K562 (cell line): ENCODE measurements around the gene SNCG. TPM values are rescaled to one million over a fixed set of nuclear protein-coding genes. Genes with fewer than 3 reads are reported as not detected.

Experiments used
- CBX3 ChIP-seq, 2 experiments: IDR thresholded peaks; 1 replicate in 1 of 2; 2 replicates in 1 of 2; pipeline ENCODE4 v1.6.1; 2012; ENCODE audit warnings: inconsistent platforms in 2 of 2, low read length in 2 of 2, borderline replicate concordance in 1 of 2, control low read depth in 1 of 2
- EGR1 ChIP-seq: fragments of 450-650 bp; conservative IDR thresholded peaks from 2 replicates; pipeline ENCODE4 v1.6.1; 2017; ENCODE audit warnings: mild to moderate bottlenecking
- HEY1 ChIP-seq: fragments of 250-450 bp; sonication (Bioruptor Pico); IDR thresholded peaks from 2 replicates; pipeline ENCODE4 v1.5.0; 2020; ENCODE audit warnings: mild to moderate bottlenecking, moderate library complexity, borderline replicate concordance
- MAFK ChIP-seq: IDR thresholded peaks from 2 replicates; pipeline ENCODE4 v1.6.1; 2011; ENCODE audit warnings: low read length, improper control_type of control experiment
- POLR3A ChIP-seq: IDR thresholded peaks from 2 replicates; pipeline ENCODE4 v1.6.1; 2011; ENCODE audit warnings: borderline replicate concordance, mild to moderate bottlenecking, moderate library complexity; ENCODE audit not compliant: insufficient read length, insufficient read depth; ENCODE audit errors: extremely low read depth
- TCF7L2 ChIP-seq: fragments of 150-350 bp; IDR thresholded peaks from 2 replicates; pipeline ENCODE4 v1.6.1; 2016; ENCODE audit warnings: low read depth, mild to moderate bottlenecking, low read length, moderate library complexity
- THAP12 ChIP-seq: fragments of 250-450 bp; sonication (Bioruptor Pico); IDR thresholded peaks from 2 replicates; pipeline ENCODE4 v1.9.0; 2021; ENCODE audit warnings: mild to moderate bottlenecking, inconsistent platforms
- ZNF23 ChIP-seq: fragments of 250-450 bp; sonication (Bioruptor Pico); IDR thresholded peaks from 2 replicates; pipeline ENCODE4 v1.4.0; 2020; ENCODE audit warnings: mild to moderate bottlenecking
- ZNF609 ChIP-seq: sonication (generic); formaldehyde crosslinking; IDR thresholded peaks from 2 replicates; pipeline ENCODE4 v1.8.1; 2023; ENCODE audit warnings: missing genetic modification reagents, mild to moderate bottlenecking, borderline replicate concordance
- polyA plus RNA-seq, 8 experiments: library from polyadenylated mRNA; depleted of rRNA in 4 of 8; stranded (reverse) in 5 of 8; unstranded in 3 of 8; fragments of >200 nt; fragmentation: Nextera tagmentation in 2 of 8; fragmentation: Illumina TruSeq in 1 of 8; extraction: Ambion mirVana in 2 of 8; extraction: Trizol in 1 of 8; gene quantifications; 2 replicates each; pipeline versions ENCODE4 v1.2.1 to v1.2.3, GENCODE V29; 2011 to 2014; ENCODE audit warnings: inconsistent platforms in 1 of 8, missing spikeins in 1 of 8
- total RNA-seq, 7 experiments: library from RNA; depleted of rRNA in 6 of 7; stranded (reverse); fragments of >200 nt in 6 of 7; fragmentation: Illumina TruSeq in 2 of 7; extraction: Trizol in 2 of 7; gene quantifications; 2 replicates each; pipeline versions ENCODE4 v1.2.1 to v1.2.3, GENCODE V29; 2011 to 2021; ENCODE audit warnings: low replicate concordance in 1 of 7

The SNCG gene
- total and polyA plus RNA-seq, 9 of the 15 experiments (the other 6 are each of a cell fraction or from before 2014, with no cell fraction given) = 9.8 to 146 (median 93.6) TPM

GRCh38 chr10:86960003-86960862, 1.8 kb downstream of the SNCG start (continued):
- TF ChIP-seq ZNF609 (CRISPR knock-in tag) (no peak), MAFK (no peak), EGR1 (no peak; the same call in none of the 2 replicates), CBX3 (IDR thresholded peaks at IDR 0.05; ENCODE audit: borderline replicate concordance in 1 of 2, low read length in 2 of 2) (no peak), POLR3A (no peak), TCF7L2 (no peak), THAP12 (CRISPR knock-in tag) (no peak), HEY1 (CRISPR knock-in tag) (no peak), ZNF23 (CRISPR knock-in tag) (no peak)
